Measurements from ENCODE around the gene PLXNB2.

- TF ChIP-seq POLR2A (IDR thresholded peaks at IDR 0.05), result no peak
- TF ChIP-seq, protein P1, sequence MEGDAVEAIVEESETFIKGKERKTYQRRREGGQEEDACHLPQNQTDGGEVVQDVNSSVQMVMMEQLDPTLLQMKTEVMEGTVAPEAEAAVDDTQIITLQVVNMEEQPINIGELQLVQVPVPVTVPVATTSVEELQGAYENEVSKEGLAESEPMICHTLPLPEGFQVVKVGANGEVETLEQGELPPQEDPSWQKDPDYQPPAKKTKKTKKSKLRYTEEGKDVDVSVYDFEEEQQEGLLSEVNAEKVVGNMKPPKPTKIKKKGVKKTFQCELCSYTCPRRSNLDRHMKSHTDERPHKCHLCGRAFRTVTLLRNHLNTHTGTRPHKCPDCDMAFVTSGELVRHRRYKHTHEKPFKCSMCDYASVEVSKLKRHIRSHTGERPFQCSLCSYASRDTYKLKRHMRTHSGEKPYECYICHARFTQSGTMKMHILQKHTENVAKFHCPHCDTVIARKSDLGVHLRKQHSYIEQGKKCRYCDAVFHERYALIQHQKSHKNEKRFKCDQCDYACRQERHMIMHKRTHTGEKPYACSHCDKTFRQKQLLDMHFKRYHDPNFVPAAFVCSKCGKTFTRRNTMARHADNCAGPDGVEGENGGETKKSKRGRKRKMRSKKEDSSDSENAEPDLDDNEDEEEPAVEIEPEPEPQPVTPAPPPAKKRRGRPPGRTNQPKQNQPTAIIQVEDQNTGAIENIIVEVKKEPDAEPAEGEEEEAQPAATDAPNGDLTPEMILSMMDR (IDR thresholded peaks at IDR 0.05), result no peak
These were observed 8.1 kb upstream of the PLXNB2 start for GRCh38 chr22:50315289-50316113.
